HG02588 (cell line): Measurements from ENCODE around the gene SIDT2.
"Not testable (repeated sequence)": the region's sequence is repeated elsewhere in the genome, so short reads cannot be mapped to it uniquely, and the experiment has no call there.

Experiments
- ATAC-seq: cut with Tn5 transposase; IDR thresholded peaks from one replicate; pipeline ENCODE4 v1.9.1; 2021; ENCODE audit warnings: mild to moderate bottlenecking, moderate library complexity; ENCODE audit not compliant: unreplicated experiment

SIDT2 gene

GRCh38 chr11:117171404-117172061, 7.0 kb upstream of the SIDT2 start:
- no peak for ATAC-seq

DNA sequence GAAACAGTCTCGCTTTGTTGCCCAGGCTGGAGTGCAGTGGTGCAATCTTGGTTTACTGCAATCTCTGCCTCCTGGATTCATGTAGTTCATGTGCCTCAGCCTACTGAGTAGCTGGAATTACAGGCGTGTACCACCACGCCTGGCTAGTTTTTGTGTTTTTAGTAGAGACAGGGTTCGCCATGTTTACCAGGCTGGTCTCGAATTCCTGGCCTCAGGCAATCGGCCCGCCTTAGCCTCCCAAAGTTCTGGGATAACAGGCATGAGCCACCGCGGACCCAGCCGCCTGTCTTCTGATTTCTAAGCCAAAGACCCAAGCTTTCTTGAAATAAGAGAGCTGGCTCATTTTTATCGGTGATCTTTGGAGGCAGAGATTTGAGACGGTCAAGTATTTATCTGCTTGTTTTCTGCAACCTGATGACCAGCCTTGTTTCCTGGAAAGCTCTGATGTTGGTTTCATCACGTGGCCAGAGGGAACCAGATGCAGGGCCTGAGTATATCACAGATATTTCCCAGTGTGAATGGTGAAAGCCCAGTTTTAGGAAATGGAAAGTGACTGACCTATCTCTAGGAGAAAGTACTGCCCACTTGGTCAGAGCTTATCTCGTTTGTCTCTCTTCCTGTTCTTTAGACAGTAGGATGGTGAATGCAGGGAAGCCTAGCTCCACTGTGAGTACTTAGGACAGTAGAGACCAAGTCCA, 5.7 kb upstream of the SIDT2 start:
- no peak for ATAC-seq

- ATAC-seq: no peak
These were observed 3.4 kb upstream of the SIDT2 start for GRCh38 chr11:117175104-117175503.

- ATAC-seq: no peak
These were observed 2.8 kb upstream of the SIDT2 start for GRCh38 chr11:117175781-117176180.

DNA sequence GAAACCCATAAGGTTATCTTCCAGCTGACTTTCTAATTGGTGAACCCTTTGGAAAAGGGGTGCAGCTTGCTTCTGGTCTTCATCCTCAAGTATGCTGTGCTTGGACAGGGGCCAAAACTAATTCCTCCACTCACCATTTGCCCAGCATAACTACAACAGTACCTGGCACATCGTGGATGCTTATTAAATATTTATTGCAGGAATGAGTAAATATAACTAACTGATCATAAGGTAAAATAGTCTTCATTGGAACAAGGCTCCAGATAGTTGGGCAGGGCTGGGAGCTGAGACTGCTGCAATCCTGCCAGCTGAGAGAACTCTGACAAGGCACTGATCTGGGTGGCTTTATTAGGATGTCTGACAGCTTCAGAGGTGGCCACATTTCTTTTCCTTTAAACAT, 2.4 kb upstream of the SIDT2 start:
- ATAC-seq: no peak

GRCh38 chr11:117177534-117178209, 871 bp upstream of the SIDT2 start:
- ATAC-seq: no peak

DNA sequence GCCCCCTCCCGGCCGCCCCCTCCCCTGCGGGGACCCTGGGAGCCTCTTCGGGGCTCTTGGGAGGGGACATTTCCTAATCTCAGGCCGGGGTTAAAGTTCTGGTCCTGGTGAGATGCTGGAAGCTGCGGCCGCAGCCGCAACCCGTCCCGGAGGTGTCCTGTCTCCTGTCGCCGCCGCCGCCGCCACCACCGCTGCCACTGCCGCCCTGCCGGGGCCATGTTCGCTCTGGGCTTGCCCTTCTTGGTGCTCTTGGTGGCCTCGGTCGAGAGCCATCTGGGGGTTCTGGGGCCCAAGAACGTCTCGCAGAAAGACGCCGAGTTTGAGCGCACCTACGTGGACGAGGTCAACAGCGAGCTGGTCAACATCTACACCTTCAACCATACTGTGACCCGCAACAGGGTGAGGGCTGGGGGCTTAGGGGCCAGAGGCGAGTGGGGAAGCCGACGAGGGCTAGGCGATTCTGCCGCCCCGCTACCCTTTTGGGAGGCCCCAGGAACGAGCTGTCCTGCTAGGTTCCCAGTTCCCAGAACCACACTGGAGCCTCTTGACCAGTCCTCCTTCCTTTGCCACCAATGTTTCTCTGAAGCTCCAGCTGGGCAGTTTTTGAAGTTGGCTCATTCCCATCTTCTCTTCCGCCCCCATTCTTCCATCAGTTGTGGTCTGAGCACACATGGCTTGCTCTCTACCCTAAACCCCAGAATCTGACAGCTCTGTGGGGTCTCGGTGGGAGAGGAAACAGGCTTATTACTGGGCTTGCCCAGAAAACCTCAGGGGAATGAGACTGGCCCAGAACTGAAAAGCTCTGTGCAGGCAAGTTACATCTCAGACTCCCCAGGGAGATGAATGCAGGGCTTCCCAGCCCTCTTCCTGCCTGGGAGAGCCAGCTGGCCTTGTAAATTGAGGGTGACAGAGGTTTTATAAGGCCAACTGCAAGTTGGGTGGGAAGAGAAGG, 781 bp downstream of the SIDT2 start:
- peak; percentile 28 for ATAC-seq

DNA sequence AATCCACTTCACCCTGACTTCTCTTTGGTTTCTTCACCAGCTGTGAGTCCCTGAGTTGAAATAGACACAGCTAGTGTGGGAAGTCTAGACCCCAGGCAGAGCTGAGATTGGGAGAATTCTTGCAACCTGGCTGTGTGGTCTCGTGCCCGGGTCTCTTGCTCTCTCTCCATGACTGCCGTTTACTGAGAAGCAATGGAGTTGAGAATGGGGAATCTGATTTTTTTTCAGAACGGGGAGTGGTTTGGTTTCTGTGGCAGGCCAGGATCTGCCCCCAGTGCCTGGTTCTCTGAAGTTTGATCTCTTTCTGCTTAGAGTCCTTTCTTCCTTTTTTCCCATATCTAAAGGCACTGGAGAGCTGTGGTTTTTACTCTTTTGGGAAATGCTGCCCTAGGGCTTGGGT, 1.5 kb downstream of the SIDT2 start:
- ATAC-seq: no peak

DNA sequence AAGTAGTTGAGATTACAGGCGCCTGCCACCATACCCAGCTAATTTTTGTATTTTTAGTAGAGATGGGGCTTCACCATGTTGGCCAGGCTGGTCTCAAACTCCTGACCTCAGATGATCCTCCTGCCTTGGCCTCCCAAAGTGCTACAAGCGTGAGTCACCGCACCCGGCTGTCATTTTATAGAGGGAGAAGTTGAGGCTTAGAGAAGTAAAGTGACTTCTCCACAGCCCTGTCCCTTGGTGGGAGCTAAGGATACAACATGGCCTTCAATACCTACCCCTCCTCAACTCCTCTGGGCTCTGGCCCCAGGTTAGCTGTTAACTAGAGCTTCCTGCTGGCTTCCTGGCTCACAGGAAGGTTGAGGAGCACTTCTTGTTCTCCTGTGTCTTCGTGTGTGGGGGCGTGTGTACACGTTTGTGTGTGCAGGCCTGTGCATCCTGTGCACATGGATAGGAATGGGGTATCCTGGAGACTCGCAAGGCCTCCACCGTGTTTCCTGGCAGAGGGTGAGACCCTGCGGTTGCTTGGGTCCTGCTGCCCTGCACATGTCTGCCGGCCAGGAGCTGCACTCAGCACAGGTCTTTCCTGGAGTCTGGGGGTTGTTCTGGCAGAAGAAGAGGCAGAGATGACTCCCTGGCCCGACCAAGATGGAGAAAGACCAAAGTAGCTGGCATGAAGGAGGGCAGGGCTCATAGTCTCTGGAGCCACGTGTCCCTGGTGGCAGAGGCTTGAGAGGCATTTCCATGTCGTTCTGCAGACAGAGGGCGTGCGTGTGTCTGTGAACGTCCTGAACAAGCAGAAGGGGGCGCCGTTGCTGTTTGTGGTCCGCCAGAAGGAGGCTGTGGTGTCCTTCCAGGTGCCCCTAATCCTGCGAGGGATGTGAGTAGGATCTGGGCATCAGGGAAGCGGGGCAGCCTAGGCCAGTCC, 2.4 kb downstream of the SIDT2 start:
- no peak for ATAC-seq

DNA sequence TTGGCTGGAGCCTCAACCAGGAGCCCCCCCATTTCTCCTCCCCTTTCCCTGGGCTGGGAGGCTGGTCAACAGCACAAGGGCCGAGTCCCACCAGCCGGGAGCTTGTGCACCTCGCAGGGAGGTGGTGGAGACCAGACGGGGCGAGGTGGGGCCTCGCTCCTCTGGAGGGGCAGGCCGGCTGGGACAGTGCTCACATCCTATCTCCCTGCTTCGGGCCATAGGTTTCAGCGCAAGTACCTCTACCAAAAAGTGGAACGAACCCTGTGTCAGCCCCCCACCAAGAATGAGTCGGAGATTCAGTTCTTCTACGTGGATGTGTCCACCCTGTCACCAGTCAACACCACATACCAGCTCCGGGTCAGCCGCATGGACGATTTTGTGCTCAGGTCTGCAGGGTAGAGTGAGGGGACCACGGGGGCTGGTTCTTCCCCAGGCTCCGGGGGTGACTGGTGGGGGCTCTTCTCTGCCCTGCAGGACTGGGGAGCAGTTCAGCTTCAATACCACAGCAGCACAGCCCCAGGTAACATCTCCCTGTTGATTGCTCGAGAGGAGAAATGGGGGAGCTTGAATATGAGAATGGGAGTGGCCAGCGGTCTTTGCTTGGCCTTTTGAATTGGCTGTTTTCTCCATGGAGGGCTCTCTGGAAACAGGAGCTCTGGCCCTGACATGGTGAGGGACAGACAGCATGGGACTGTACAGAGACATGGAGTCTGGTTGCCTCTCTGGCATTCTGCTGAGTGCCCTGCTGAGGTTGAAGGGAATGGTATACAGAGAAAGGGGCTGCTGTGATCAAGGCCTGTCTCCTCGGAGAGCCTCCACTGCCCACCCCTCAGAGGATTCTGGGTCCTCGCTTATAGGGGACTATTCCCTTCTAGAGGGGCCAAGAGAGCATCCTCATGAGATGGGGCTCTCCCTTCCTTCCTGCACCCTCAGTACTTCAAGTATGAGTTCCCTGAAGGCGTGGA, 3.3 kb downstream of the SIDT2 start:
- no peak for ATAC-seq

- ATAC-seq: no peak
These were observed 4.0 kb downstream of the SIDT2 start for GRCh38 chr11:117182551-117182935.

DNA sequence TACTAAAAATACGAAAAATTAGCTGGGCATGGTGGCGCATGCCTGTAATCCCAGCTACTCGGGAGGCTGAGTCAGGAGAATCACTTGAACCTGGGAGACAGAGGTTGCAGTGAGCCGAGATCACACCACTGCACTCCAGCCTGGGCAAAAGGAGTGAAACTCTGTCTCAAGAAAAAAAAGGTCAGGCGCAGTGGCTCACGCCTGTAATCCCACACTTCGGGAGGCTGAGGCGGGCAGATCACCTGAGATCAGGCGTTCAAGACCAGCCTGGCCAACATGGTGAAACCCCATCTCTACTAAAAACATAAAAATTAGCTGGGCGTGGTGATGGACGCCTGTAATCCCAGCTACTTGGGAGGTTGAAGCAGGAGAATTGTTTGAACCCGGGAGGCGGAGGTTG, 4.6 kb downstream of the SIDT2 start:
- ATAC-seq: not testable (repeated sequence)

GRCh38 chr11:117183724-117184349, 5.3 kb downstream of the SIDT2 start:
- ATAC-seq: no peak

DNA sequence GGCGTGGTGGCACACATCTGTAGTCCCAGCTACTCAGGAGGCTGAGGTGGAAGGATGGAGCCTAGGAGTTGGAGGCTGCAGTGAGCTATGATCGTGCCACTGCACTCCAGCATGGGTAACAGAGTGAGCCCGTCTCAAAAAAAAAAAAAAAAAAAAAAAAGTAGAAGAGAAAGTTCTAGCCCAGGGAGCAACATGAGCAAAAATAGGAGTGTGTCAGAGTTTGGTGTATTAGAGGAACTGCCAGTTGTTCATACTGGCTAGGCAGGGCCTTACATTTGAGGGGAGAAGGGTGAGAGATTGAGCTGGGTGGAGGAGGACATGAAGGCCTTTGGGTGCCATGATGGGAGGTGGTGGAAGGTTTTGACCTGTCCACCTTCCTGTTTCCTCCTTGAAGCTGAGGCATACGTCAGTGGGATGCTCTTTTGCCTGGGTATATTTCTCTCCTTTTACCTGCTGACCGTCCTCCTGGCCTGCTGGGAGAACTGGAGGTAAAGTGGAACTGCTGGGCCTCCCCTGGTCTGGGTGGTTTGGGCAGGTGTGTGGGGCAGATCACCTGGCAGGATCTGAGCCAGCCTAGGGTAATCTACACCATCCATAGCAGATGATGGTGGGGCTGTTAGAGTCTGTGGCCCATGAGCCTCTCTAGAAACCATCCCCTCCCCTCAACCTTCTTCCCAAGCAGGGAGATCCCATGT, 7.3 kb downstream of the SIDT2 start:
- no peak for ATAC-seq

DNA sequence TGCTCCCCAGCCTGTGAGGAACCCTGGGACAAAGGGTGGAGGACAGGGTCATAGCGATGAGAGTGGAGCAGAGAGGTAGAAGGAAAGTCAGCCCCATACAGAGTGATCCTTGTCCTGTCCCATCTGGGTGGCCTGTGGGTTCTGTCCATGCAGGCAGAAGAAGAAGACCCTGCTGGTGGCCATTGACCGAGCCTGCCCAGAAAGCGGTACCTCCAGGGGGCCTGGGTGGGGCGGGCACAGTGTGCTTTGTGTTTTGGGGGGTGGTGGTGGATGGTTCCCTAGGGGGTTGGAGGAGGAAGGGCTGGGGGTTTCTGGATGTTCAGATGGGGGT, 7.9 kb downstream of the SIDT2 start:
- no peak for ATAC-seq

GRCh38 chr11:117187007-117187406, 8.5 kb downstream of the SIDT2 start:
- ATAC-seq: no peak

DNA sequence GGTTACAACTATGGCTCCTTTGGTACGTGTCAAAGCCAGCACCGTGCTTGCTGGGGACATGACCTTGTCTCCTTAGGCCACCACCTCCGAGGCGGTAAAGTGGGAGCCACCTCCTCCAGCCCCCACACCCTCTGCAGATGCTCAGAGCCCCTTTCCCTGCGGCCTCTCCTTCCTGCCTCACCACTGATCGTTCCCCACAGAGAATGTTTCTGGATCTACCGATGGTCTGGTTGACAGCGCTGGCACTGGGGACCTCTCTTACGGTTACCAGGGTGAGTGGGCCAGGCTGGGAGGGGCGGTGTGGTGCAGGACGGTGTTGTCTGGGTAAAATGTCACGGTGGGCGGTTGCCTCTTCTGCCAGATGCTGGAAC, 8.9 kb downstream of the SIDT2 start:
- ATAC-seq: no peak
